AG09319 (cell line): ENCODE measurements around the gene ATP6V0D1.

Experiments
- DNase-seq: peaks from one replicate; pipeline ENCODE4 v3.0.0-alpha.2; 2010; ENCODE audit warnings: low read depth; ENCODE audit errors: extremely low read depth
- TF ChIP-seq, protein P1 (sequence below): IDR thresholded peaks from 2 replicates; pipeline ENCODE4 v1.5.1; 2011; ENCODE audit warnings: low read depth, mild to moderate bottlenecking, inconsistent platforms, low read length, moderate library complexity

The ATP6V0D1 gene

DNA sequence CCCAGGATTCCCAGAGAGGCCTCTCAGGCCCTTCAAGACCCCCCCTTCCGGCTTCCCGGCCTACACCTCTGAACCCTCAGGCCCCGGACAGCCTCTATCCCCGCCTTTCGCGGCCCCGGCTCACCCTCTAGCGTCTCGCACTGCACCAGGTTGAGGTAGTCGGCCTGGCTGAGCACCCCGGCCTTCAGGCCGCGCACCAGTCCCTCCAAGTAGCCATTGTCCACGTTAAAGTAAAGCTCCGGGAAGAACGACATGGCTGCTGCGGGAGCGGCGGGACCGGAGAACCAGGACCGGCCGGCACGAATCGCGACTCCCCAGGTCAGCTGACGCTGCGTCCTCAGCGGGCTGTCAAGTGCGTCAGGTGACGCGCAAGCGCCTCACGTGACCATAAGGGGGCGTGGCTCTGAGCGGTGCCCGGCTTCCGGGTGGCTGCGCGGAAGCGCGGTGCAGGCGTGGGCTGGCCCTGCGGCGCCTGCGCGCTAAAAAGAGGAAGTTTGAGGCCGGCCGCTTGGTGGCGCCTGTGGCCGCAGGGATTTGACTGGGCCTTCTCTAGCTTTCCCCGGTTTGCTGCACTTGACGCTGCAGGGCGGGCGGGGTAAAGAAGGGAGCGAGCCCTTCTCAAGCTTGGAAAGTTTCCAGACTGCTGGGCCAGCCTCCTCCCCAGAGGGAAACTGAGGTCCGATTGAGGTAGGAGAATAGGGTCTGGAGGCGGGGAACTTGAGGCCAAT is at the start of gene ATP6V0D1:
Gene ATP6V0D1 (minus strand): TSS at position 325 of the 728 bp plus-strand sequence. CDS start 71 bp downstream, at position 254.
- peak; percentile 95 for DNase-seq
- TF ChIP-seq, protein P1, sequence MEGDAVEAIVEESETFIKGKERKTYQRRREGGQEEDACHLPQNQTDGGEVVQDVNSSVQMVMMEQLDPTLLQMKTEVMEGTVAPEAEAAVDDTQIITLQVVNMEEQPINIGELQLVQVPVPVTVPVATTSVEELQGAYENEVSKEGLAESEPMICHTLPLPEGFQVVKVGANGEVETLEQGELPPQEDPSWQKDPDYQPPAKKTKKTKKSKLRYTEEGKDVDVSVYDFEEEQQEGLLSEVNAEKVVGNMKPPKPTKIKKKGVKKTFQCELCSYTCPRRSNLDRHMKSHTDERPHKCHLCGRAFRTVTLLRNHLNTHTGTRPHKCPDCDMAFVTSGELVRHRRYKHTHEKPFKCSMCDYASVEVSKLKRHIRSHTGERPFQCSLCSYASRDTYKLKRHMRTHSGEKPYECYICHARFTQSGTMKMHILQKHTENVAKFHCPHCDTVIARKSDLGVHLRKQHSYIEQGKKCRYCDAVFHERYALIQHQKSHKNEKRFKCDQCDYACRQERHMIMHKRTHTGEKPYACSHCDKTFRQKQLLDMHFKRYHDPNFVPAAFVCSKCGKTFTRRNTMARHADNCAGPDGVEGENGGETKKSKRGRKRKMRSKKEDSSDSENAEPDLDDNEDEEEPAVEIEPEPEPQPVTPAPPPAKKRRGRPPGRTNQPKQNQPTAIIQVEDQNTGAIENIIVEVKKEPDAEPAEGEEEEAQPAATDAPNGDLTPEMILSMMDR, result peak; percentile 85

DNA sequence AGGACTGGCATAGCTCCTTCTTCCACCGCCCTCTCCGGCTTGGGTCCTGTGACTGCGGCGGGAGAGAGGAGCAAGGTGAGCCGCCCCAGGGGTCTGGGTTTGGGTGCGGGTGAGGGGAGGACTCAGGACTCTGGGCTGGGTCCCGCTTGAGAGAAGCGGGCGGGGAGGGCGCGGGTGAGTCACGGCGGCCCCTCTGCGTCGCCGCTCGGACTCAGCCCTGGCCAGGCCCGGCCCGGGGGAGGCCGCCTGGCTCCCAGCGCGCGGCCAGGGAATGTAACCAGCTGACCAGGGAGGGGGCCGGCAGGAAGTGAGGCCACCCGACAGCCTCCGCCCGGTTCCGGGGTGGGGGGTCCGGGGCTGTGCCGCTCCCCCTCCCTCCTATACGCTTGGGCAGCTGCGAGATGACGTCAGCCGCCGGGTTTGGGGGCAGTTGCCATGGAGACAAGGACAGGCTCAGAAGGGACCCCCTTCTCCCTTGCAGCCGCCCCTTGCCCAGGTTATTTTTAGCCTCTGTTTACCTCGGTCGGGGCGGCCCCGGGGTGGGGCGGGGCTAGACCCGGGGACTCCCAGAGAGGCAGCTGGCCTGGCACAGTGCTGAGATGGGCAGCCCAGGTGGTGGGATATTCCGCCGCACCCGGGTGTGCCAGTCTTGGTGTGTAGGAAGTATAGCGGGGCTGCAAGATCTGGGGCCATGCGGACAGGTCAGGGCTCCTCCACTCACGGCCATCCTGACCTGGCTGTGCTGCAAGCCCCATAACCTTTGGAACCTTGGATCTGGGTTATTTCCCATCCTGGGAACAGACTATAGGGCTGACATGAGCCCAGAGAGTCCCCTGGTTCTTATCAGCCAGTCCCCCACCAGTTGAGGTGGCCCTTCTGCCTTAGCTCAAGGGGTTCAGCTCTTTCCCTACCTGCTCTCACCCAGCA is 49.3 kb upstream of the ATP6V0D1 start:
- TF ChIP-seq, protein P1, result no peak
- DNase-seq, result no peak

DNA sequence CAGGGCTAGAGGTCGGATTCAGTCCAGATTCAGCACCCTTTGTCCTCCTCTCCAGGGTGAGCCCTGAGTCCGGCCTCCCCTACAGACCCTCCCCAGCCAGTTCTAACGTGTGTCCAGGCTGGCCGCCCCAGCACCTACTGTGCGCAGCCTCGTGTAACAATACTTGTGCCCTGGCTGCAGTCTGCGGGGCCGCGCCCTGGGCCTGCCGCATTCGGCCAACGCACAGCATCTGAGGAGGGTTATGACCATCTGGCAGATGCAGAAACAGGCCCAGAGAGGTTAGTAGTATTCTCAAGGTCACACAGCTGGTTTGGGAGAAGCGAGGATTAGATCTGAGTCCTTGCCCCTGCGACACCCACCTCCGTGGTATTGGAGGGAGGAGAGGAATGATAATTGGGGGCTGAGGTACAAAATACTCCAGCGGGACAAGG is 48.6 kb upstream of the ATP6V0D1 start:
- TF ChIP-seq, protein P1, result no peak

DNA sequence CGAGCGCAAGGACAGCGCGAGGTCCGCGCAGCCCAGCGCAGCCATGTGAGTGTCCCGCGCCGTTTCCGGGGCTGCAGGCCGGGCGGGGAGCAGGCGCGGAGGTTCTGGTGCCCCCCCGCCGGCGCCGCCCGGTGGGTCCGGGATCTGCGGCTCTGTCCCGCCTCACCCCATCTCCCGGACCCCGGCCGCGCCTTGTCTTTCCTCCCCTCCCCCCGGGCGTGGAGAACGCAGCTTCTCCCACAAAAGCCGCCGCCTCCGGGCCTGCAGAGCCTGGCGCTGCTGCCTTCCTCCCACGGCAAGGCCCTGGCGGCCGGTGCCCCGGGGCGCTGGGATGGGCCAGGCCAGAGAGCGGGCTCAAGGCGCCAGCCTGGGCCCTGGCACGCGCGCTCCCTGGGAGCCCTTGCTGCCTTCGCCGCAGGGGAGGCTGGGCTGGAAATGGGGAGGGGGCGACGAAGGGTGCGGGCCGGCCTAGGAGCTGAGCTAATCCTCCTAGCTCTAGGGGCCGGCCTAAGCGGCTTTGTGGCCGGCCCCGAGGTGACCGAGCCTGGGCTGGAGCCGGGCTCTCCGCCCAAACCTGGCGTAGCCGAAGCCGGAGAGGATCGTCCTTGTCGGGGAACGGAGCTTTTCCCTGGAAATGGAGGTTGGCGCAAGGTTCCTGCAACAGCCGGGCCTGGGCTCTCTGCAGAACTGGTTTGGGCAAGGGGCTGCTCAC is 48.1 kb upstream of the ATP6V0D1 start:
- TF ChIP-seq, protein P1, result no peak
- no peak for DNase-seq

More for the DNA sequence above, 48.6 kb upstream of the ATP6V0D1 start:
- DNase-seq, result no peak

DNA sequence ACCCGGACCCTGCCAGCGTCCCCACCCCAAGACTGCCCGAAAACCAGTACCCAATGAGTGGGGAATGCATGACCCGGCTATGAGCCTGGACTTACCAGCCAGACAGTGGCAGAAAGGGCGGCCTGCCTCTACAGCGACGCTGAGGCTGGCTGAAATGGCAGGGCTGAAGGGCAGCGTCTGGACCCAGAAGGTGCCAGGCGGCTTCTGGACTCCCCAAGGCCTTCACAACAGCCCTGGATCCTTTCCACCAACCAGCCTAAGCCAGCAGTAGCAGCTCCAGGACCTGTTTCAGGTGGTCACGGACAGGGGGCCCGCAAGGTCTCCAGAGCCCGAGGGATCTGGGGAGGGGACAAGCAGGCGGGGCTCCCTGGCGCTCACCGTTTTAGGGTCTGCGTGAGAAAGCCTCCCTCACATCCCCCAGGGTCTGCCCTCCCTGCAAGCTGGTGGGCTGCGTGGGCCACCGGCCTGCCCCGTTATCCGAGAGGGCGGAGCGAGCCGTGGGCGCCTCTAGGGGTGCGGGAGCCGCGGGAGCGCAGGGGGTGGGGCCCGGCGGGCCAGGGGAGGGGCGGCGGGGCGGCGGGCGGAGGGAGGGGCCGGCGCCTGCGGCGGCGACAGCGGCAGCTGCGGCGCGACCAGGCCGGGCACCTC is 47.4 kb upstream of the ATP6V0D1 start, which contains the start of gene RIPOR1:
Gene RIPOR1 (plus strand): TSS at position 608 of the 648 bp plus-strand sequence. CDS start 9,618 bp downstream, outside the sequence.
- no peak for DNase-seq

DNA sequence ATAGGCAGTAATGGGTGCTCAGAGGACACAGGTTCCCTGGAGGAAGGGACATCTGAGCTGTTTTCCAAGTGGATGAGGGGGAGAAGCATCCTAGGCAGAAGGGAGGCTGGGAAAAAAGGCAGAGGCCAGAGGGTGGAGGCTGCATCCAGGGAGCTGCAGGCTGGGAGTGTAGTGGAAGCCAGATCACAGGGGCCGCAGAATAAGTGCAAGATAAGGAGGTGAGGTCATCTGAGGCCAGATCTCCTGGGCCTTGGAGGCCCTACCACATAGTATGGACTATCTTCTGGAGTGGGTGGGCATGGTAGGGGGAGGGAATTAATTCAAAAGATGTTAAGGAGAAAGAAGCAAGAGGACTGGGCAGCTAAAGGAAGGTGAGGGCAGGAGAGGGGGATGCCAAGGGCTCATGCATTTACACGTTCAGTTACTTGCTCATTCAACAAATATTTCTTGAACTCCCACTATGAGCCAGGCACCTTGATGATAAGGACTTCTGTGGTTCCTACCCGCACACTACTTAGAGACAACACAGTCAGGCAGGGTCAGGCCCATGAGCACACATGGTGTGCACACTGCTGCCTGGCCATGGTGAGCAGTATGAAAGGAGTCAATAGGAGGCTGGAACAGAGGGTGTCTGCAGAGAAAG is 45.3 kb upstream of the ATP6V0D1 start:
- DNase-seq, result no peak
- TF ChIP-seq, protein P1, result no peak

More for the DNA sequence above, 47.4 kb upstream of the ATP6V0D1 start, which contains the start of gene RIPOR1:
- TF ChIP-seq, protein P1, result no peak
